PFSK-1 (cell line): Measurements from ENCODE around the gene ZNF460.
A peak's percentile ranks its signal among the peaks of the same experiment; 100 is the strongest.

Experiments used
- FOXP2 ChIP-seq: optimal IDR thresholded peaks from 2 replicates; pipeline ENCODE3; 2011; ENCODE audit warnings: borderline replicate concordance, control low read depth, inconsistent platforms; ENCODE audit not compliant: insufficient read depth; ENCODE audit errors: extremely low read length, extremely low read depth
- POLR2AphosphoS5 ChIP-seq: IDR thresholded peaks from 2 replicates; pipeline ENCODE4 v1.6.1; 2012; ENCODE audit warnings: low read depth, mild to moderate bottlenecking, control low read depth, low read length, moderate library complexity
- REST ChIP-seq, 2 experiments: IDR thresholded peaks; 2 replicates each; pipeline versions ENCODE4 v1.6.1 to v1.8.0; 2011 to 2012; ENCODE audit warnings: low read depth in 2 of 2, low read length in 2 of 2, control low read depth in 1 of 2, inconsistent platforms in 1 of 2, mild to moderate bottlenecking in 1 of 2, moderate library complexity in 1 of 2; ENCODE audit not compliant: insufficient read depth in 1 of 2
- SIN3A ChIP-seq: IDR thresholded peaks from 2 replicates; pipeline ENCODE4 v1.6.1; 2012; ENCODE audit warnings: mild to moderate bottlenecking, low read length, moderate library complexity, borderline replicate concordance; ENCODE audit not compliant: insufficient read depth
- TAF1 ChIP-seq: IDR thresholded peaks from 2 replicates; pipeline ENCODE4 v1.6.1; 2012; ENCODE audit warnings: low read length, control low read depth, borderline replicate concordance; ENCODE audit not compliant: insufficient read depth

ZNF460 gene

GRCh38 chr19:57319869-57320179 is 39.5 kb downstream of the ZNF460 start:
- TF ChIP-seq POLR2AphosphoS5 (no peak), REST (IDR thresholded peaks at IDR 0.05; ENCODE audit: insufficient read depth in 1 of 2, low read depth in 2 of 2, low read length in 2 of 2) (no peak), FOXP2 (no peak), SIN3A (no peak), TAF1 (no peak)

GRCh38 chr19:57320180-57321084 is 40.1 kb downstream of the ZNF460 start, which contains the start of gene ZNF543:
Gene ZNF543 (plus strand): TSS chr19:57320472. CDS start chr19:57320854, 382 bp downstream.
- TF ChIP-seq TAF1 (peak; percentile 69; the same call in 1 of the 2 replicates), POLR2AphosphoS5 (peak; percentile 91), FOXP2 (peak; percentile 75), REST (IDR thresholded peaks at IDR 0.05; ENCODE audit: insufficient read depth in 1 of 2, low read depth in 2 of 2, low read length in 2 of 2) (no peak), SIN3A (no peak; the same call in 1 of the 2 replicates)

- TF ChIP-seq POLR2AphosphoS5, result no peak
These were observed 40.8 kb downstream of the ZNF460 start for GRCh38 chr19:57321116-57321515.

GRCh38 chr19:57321751-57322150 is 41.5 kb downstream of the ZNF460 start:
- TF ChIP-seq SIN3A, result no peak
- TF ChIP-seq REST (IDR thresholded peaks at IDR 0.05; ENCODE audit: insufficient read depth in 1 of 2, low read depth in 2 of 2, low read length in 2 of 2), result no peak
- TF ChIP-seq TAF1, result no peak
- TF ChIP-seq POLR2AphosphoS5, result no peak
- no peak for TF ChIP-seq FOXP2

- TF ChIP-seq FOXP2 (no peak), POLR2AphosphoS5 (no peak), REST (IDR thresholded peaks at IDR 0.05; ENCODE audit: insufficient read depth in 1 of 2, low read depth in 2 of 2, low read length in 2 of 2) (no peak), TAF1 (no peak)
These were observed 44.7 kb downstream of the ZNF460 start for GRCh38 chr19:57324992-57325391.
